HepG2 (cell line): ENCODE results near the gene SLC12A9. TPM values are rescaled to one million over a fixed set of nuclear protein-coding genes. Genes with fewer than 3 reads are reported as not detected.

Source experiments
- ATAC-seq: fragments of 200-7000 bp; cut with Tn5 transposase; 3 replicates; pipeline ENCODE4 v1.9.1; 2020; ENCODE audit warnings: mild to moderate bottlenecking, moderate library complexity
- BruUV-seq: library from RNA; stranded (reverse); fragments of 400-500 nt; replicated peaks from 2 replicates; lab custom pipeline; 2021; lab: Mats Ljungman, UMichigan
- CTCF ChIA-PET: fragments of 300-600 bp; formaldehyde crosslinking; extraction: SDS; loops from one replicate; lab custom pipeline; 2021; ENCODE audit warnings: low total read pairs, inconsistent platforms, low intra/inter-chr PET ratio; lab: Yijun Ruan, JAX
- POLR2A ChIA-PET: fragments of 350-600 bp; sonication (Branson Sonifier 250); formaldehyde crosslinking; loops from one replicate; lab custom pipeline; 2020; ENCODE audit warnings: antibody characterized with exemption, inconsistent platforms; lab: Yijun Ruan, JAX
- DNase-seq: peaks from one replicate; pipeline ENCODE4 v3.0.0-alpha.2; 2015; ENCODE audit warnings: low spot score
- FAIRE-seq: peaks from 3 replicates; lab custom pipeline; 2011; peaks lifted over from hg19 to GRCh38; lab: Jason Lieb, UNC
- H2AFZ ChIP-seq: one replicate; pipeline ENCODE4 v1.6.1; 2011; ENCODE audit warnings: low read length, inconsistent platforms
- H3K27ac ChIP-seq: fragments of 300-600 bp; 3 replicates; pipeline ENCODE4 v1.8.0; 2011; ENCODE audit warnings: mixed run types, mild to moderate bottlenecking, mixed read lengths, low read length, inconsistent platforms; ENCODE audit not compliant: insufficient read depth; ENCODE audit errors: extremely low read length
- H3K27me3 ChIP-seq, 2 experiments: fragments of 200-600 bp in 1 of 2; 2 replicates in 1 of 2; 3 replicates in 1 of 2; pipeline versions ENCODE4 v1.6.0 to v1.8.0; 2011; ENCODE audit warnings: low read length in 2 of 2, mild to moderate bottlenecking in 2 of 2, moderate library complexity in 2 of 2, inconsistent platforms in 1 of 2; ENCODE audit not compliant: insufficient read depth in 2 of 2, control insufficient read depth in 1 of 2
- H3K36me3 ChIP-seq, 2 experiments: fragments of 200-600 bp in 1 of 2; replicated peaks in 1 of 2; 2 replicates in 1 of 2; 3 replicates in 1 of 2; pipeline versions ENCODE4 v1.5.1 to v1.8.0; 2011; ENCODE audit warnings: low read length in 2 of 2, inconsistent platforms in 1 of 2; ENCODE audit not compliant: insufficient read depth in 2 of 2, control insufficient read depth in 1 of 2
- H3K4me1 ChIP-seq: 2 replicates; pipeline ENCODE4 v1.5.1; 2012; ENCODE audit warnings: low read length, inconsistent platforms; ENCODE audit not compliant: insufficient read depth
- H3K4me2 ChIP-seq: 2 replicates; pipeline ENCODE4 v1.6.0; 2011; ENCODE audit warnings: low read depth, low read length, inconsistent platforms
- H3K4me3 ChIP-seq, 3 experiments: fragments of 200-600 bp in 1 of 3; sonication (generic), shearing (Covaris generic) in 1 of 3; replicated peaks in 1 of 3; 2 replicates each; pipeline ENCODE4 v1.5.1; 2011 to 2016; ENCODE audit warnings: low read length in 3 of 3, inconsistent platforms in 2 of 3, low read depth in 2 of 3, mild to moderate bottlenecking in 2 of 3, control low read depth in 1 of 3, mixed read lengths in 1 of 3; ENCODE audit not compliant: insufficient read depth in 1 of 3
- H3K79me2 ChIP-seq: one replicate; pipeline ENCODE4 v1.6.1; 2011; ENCODE audit warnings: low read length, inconsistent platforms; ENCODE audit not compliant: insufficient read depth
- H3K9ac ChIP-seq: 2 replicates; pipeline ENCODE4 v1.6.0; 2011; ENCODE audit warnings: mild to moderate bottlenecking, low read depth, low read length, inconsistent platforms; ENCODE audit not compliant: insufficient read depth
- H3K9me3 ChIP-seq: 2 replicates; pipeline ENCODE4 v1.5.1; 2012; ENCODE audit warnings: mild to moderate bottlenecking, low read length
- H4K20me1 ChIP-seq: 2 replicates; pipeline ENCODE4 v1.6.0; 2011; ENCODE audit warnings: inconsistent platforms, mild to moderate bottlenecking, low read length, moderate library complexity; ENCODE audit not compliant: insufficient read depth
- CREB1 ChIP-seq, 2 experiments: fragments of 450-650 bp in 1 of 2; IDR thresholded peaks; 2 replicates each; pipeline ENCODE4 v1.6.1; 2016 to 2017; ENCODE audit warnings: control low read depth in 1 of 2, mild to moderate bottlenecking in 1 of 2, missing compliant biosample characterization in 1 of 2, missing genetic modification characterization in 1 of 2
- KLF15 ChIP-seq: sonication (generic); formaldehyde crosslinking; IDR thresholded peaks from 2 replicates; pipeline ENCODE4 v1.8.1; 2023; ENCODE audit warnings: borderline replicate concordance, mild to moderate bottlenecking, inconsistent platforms, missing genetic modification reagents, mixed read lengths
- NKX3-1 ChIP-seq: sonication (generic); formaldehyde crosslinking; IDR thresholded peaks from 2 replicates; pipeline ENCODE4 v1.5.0; 2020; ENCODE audit warnings: missing genetic modification reagents
- ZBTB21 ChIP-seq: sonication (generic); formaldehyde crosslinking; IDR thresholded peaks from 2 replicates; pipeline ENCODE4 v1.4.0; 2020; ENCODE audit warnings: missing genetic modification reagents
- ZNF121 ChIP-seq: sonication (generic); formaldehyde crosslinking; IDR thresholded peaks from 2 replicates; pipeline ENCODE4 v1.5.0; 2020; ENCODE audit warnings: mild to moderate bottlenecking, missing genetic modification reagents
- ZNF770 ChIP-seq: sonication (generic); formaldehyde crosslinking; IDR thresholded peaks from 2 replicates; pipeline ENCODE4 v1.5.0; 2020; ENCODE audit warnings: mild to moderate bottlenecking, missing genetic modification reagents
- WGBS: methylation state at CpG from one replicate; pipeline ENCODE4 v1.1.6; 2017; ENCODE audit warnings: low lambda C conversion rate; 5-methylcytosine and 5-hydroxymethylcytosine counted together
- in situ Hi-C: cut with HindIII; loops from 2 replicates; pipeline ENCODE4 v1.10.0; 2017; ENCODE audit warnings: low pct_unique_long_range_greater_than_20kb; ENCODE audit not compliant: extremely low pct_ligation_motif_present
- intact Hi-C: fragments of 100-400 bp; cut with micrococcal nuclease; formaldehyde crosslinking; loops from one replicate; pipeline ENCODE4 v1.10.0; 2022; ENCODE audit not compliant: unreplicated experiment
- polyA plus RNA-seq, 8 experiments: library from polyadenylated mRNA; depleted of rRNA in 3 of 8; stranded (reverse) in 7 of 8; unstranded in 1 of 8; fragments of >200 nt; fragmentation: Illumina TruSeq in 4 of 8; extraction: Trizol in 4 of 8; gene quantifications; 2 replicates each; pipeline versions ENCODE4 v1.2.1 to v1.2.3, GENCODE V29; 2011 to 2016; ENCODE audit warnings: low read depth in 4 of 8, missing spikeins in 1 of 8, mixed read lengths in 1 of 8; ENCODE audit not compliant: insufficient read depth in 1 of 8
- total RNA-seq, 5 experiments: library from RNA; depleted of rRNA; stranded (reverse); fragments of >200 nt; fragmentation: Illumina TruSeq; extraction: Trizol; gene quantifications; 2 replicates each; pipeline ENCODE4 v1.2.3, GENCODE V29; 2016; ENCODE audit warnings: low read depth in 1 of 5
- TF ChIP-seq, protein P1 (sequence below): sonication (generic); formaldehyde crosslinking; IDR thresholded peaks from 2 replicates; pipeline ENCODE4 v1.8.0; 2022; ENCODE audit warnings: missing genetic modification reagents, mild to moderate bottlenecking, inconsistent platforms, borderline replicate concordance
- TF ChIP-seq, protein P2 (sequence below): sonication (generic); formaldehyde crosslinking; IDR thresholded peaks from 2 replicates; pipeline ENCODE4 v1.5.1; 2020; ENCODE audit warnings: mild to moderate bottlenecking, missing genetic modification reagents, moderate library complexity

The SLC12A9 gene
- total and polyA plus RNA-seq, 2 of the 13 experiments (the other 11 are each of a cell fraction or from before 2014, with no cell fraction given), result 8.7 to 16.6 TPM

DNA sequence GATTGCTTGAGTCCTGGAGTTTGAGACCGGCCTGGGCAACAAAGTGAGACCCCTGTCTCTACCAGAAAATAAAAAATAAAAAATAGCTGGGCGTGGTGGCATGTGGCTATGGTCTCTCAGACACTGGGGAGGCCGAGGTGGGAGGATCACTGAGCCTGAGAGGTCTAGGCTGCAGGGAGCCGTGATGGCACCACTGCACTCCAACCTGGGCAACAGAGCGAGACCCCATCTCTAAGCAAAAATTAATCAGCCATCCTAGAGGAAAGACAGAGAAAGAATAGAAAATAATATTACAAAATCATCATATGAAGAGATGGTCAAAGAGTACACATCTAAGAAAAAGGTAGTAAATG lies 20.3 kb upstream of the SLC12A9 start:
- FAIRE-seq (no peak), ATAC-seq (no peak), DNase-seq (no peak)
- H3K9ac ChIP-seq, result peak overlapping the region; percentile 44
- H3K9me3 ChIP-seq, result no peaks in the 10 kb centered on the region
- BruUV-seq, result no TSS peak
- H4K20me1 ChIP-seq, result no peaks in the 10 kb centered on the region
- H3K36me3 ChIP-seq, result no peaks in the 10 kb centered on the region
- 37% methylated on average over 5 of the region's 5 CpGs for WGBS
- H3K27me3 ChIP-seq, result no peaks in the 10 kb centered on the region
- peak overlapping the region; percentile 78 for H3K4me2 ChIP-seq
- peak; percentile 92 for TF ChIP-seq ZNF770 (CRISPR knock-in tag)
- TF ChIP-seq CREB1 (IDR thresholded peaks at IDR 0.05), result no peak
- TF ChIP-seq CREB1 (CRISPR knock-in tag; IDR thresholded peaks at IDR 0.05), result 0 out of 2 replicates have a peak, but pooled peaks have one; percentile 8
- TF ChIP-seq, protein P1, sequence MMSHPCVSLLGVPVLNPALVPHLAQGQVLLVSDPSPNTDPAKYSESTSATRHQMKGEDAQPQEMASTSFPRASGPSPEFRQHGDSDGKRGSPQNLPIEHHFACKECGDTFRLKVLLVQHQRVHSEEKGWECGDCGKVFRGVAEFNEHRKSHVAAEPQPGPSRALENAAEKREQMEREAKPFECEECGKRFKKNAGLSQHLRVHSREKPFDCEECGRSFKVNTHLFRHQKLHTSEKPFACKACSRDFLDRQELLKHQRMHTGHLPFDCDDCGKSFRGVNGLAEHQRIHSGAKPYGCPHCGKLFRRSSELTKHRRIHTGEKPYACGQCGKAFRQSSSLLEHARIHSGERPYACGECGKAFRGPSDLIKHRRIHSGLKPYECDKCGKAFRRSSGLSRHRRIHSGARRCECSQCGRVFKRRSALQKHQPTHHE (CRISPR knock-in tag), result 0 out of 2 replicates have a peak, but pooled peaks have one; percentile 29
- TF ChIP-seq, protein P2, sequence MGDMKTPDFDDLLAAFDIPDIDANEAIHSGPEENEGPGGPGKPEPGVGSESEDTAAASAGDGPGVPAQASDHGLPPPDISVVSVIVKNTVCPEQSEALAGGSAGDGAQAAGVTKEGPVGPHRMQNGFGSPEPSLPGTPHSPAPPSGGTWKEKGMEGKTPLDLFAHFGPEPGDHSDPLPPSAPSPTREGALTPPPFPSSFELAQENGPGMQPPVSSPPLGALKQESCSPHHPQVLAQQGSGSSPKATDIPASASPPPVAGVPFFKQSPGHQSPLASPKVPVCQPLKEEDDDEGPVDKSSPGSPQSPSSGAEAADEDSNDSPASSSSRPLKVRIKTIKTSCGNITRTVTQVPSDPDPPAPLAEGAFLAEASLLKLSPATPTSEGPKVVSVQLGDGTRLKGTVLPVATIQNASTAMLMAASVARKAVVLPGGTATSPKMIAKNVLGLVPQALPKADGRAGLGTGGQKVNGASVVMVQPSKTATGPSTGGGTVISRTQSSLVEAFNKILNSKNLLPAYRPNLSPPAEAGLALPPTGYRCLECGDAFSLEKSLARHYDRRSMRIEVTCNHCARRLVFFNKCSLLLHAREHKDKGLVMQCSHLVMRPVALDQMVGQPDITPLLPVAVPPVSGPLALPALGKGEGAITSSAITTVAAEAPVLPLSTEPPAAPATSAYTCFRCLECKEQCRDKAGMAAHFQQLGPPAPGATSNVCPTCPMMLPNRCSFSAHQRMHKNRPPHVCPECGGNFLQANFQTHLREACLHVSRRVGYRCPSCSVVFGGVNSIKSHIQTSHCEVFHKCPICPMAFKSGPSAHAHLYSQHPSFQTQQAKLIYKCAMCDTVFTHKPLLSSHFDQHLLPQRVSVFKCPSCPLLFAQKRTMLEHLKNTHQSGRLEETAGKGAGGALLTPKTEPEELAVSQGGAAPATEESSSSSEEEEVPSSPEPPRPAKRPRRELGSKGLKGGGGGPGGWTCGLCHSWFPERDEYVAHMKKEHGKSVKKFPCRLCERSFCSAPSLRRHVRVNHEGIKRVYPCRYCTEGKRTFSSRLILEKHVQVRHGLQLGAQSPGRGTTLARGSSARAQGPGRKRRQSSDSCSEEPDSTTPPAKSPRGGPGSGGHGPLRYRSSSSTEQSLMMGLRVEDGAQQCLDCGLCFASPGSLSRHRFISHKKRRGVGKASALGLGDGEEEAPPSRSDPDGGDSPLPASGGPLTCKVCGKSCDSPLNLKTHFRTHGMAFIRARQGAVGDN (CRISPR knock-in tag), result peak; percentile 7; the same call in 1 of the 2 replicates
- TF ChIP-seq NKX3-1 (CRISPR knock-in tag), result peak; percentile 32; the same call in 1 of the 2 replicates
- no peak for TF ChIP-seq ZBTB21 (CRISPR knock-in tag)
- TF ChIP-seq ZNF121 (CRISPR knock-in tag), result peak; percentile 91
- TF ChIP-seq KLF15 (CRISPR knock-in tag), result no peak
- CTCF ChIA-PET, result no interaction called here
- intact Hi-C loops, result no loop called here
- peaks cover 9% of the 10 kb centered on the region for H3K79me2 ChIP-seq
- H3K4me3 ChIP-seq, result peak overlapping the region; percentile 31 to 53 (median 34); a peak in 2 of 6 replicates
- peak overlapping the region; percentile 71 for H3K27ac ChIP-seq
- H3K4me1 ChIP-seq, result peaks cover 82% of the 10 kb centered on the region
- in situ Hi-C loops, result no loop called here
- H2AFZ ChIP-seq, result no peak overlapping the region
- POLR2A ChIA-PET, result interaction anchor here (0.8 to 2.7 kb wide), 16 partner anchors 12 to 246 kb away, joined by 3 to 39 read pairs (median 4); partner anchors contain the start of genes EPO, FBXO24, MOSPD3 and POP7
